ENCODE data around the gene ICE2.

Gene ICE2

GRCh38 chr15:60477164-60477563, 1.8 kb downstream of the ICE2 start:
- no peak for DNase-seq (ENCODE audit: extremely low spot score)
- TF ChIP-seq FOXA1 (IDR thresholded peaks at IDR 0.05) (no peak), HDGF (IDR thresholded peaks at IDR 0.05; ENCODE audit: borderline replicate concordance) (no peak), FOXK2 (IDR thresholded peaks at IDR 0.05) (no peak), ARNT (IDR thresholded peaks at IDR 0.05) (no peak), NFRKB (IDR thresholded peaks at IDR 0.05) (no peak), SP1 (IDR thresholded peaks at IDR 0.05) (no peak), TARDBP (IDR thresholded peaks at IDR 0.05) (no peak), ELF4 (IDR thresholded peaks at IDR 0.05) (no peak), L3MBTL2 (conservative IDR thresholded peaks at IDR 0.05) (no peak), LEF1 (IDR thresholded peaks at IDR 0.05; ENCODE audit: borderline replicate concordance) (no peak), FOXM1 (IDR thresholded peaks at IDR 0.05; ENCODE audit: borderline replicate concordance) (no peak), ZNF384 (IDR thresholded peaks at IDR 0.05) (no peak), CTBP1 (IDR thresholded peaks at IDR 0.05; ENCODE audit: borderline replicate concordance) (no peak), SUZ12 (IDR thresholded peaks at IDR 0.05) (no peak), BHLHE40 (IDR thresholded peaks at IDR 0.05; ENCODE audit: borderline replicate concordance) (no peak)
- TF ChIP-seq, protein P1, sequence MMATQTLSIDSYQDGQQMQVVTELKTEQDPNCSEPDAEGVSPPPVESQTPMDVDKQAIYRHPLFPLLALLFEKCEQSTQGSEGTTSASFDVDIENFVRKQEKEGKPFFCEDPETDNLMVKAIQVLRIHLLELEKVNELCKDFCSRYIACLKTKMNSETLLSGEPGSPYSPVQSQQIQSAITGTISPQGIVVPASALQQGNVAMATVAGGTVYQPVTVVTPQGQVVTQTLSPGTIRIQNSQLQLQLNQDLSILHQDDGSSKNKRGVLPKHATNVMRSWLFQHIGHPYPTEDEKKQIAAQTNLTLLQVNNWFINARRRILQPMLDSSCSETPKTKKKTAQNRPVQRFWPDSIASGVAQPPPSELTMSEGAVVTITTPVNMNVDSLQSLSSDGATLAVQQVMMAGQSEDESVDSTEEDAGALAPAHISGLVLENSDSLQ (IDR thresholded peaks at IDR 0.05), result no peak
- ChIA-PET CTCF (no interaction called here), POLR2A (no interaction called here)

DNA sequence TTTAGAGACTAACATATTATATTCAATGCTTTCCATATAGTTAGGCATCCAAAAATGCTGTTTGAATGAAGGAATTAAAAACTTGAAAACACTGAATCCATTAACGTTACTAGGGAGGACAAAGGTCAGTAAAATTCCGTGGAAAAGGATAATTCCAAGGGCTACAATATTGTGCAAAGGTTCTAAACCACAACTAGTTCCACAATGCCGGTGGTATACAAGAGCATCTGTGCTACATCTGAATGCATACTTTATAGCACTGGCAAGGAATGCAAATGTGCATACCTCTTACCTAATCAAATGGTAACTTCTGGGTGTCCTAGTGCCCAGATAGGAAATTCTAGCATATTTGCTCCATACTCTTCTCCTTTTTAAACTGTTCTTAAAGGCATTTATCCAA, 2.2 kb downstream of the ICE2 start:
- DNase-seq (ENCODE audit: extremely low spot score), result no peak
- CTCF ChIA-PET, result no interaction called here
- TF ChIP-seq HDGF (IDR thresholded peaks at IDR 0.05; ENCODE audit: borderline replicate concordance), result no peak
- TF ChIP-seq SUZ12 (IDR thresholded peaks at IDR 0.05), result no peak
- TF ChIP-seq FOXA1 (IDR thresholded peaks at IDR 0.05), result no peak
- no peak for TF ChIP-seq L3MBTL2 (conservative IDR thresholded peaks at IDR 0.05)
- TF ChIP-seq TARDBP (IDR thresholded peaks at IDR 0.05), result no peak
- TF ChIP-seq LEF1 (IDR thresholded peaks at IDR 0.05; ENCODE audit: borderline replicate concordance), result no peak
- no peak for TF ChIP-seq ELF4 (IDR thresholded peaks at IDR 0.05)
- no peak for TF ChIP-seq ZNF384 (IDR thresholded peaks at IDR 0.05)
- no peak for TF ChIP-seq FOXK2 (IDR thresholded peaks at IDR 0.05)
- no peak for TF ChIP-seq BHLHE40 (IDR thresholded peaks at IDR 0.05; ENCODE audit: borderline replicate concordance)
- no peak for TF ChIP-seq CTBP1 (IDR thresholded peaks at IDR 0.05; ENCODE audit: borderline replicate concordance)
- no peak for TF ChIP-seq SP1 (IDR thresholded peaks at IDR 0.05)
- TF ChIP-seq, protein P1 (IDR thresholded peaks at IDR 0.05), result no peak
- POLR2A ChIA-PET, result no interaction called here

- CTCF ChIA-PET, result no interaction called here
- POLR2A ChIA-PET, result no interaction called here
- no peak for DNase-seq (ENCODE audit: extremely low spot score)
- TF ChIP-seq, protein P1 (IDR thresholded peaks at IDR 0.05), result no peak
- no peak for TF ChIP-seq ARNT (IDR thresholded peaks at IDR 0.05)
Observed at GRCh38 chr15:60473135-60473534, 5.8 kb downstream of the ICE2 start.

- ChIA-PET CTCF (no interaction called here), POLR2A (no interaction called here)
- DNase-seq (ENCODE audit: extremely low spot score), result no peak
- TF ChIP-seq ZNF384 (IDR thresholded peaks at IDR 0.05) (no peak), ARNT (IDR thresholded peaks at IDR 0.05) (no peak), ELF4 (IDR thresholded peaks at IDR 0.05) (no peak), SUZ12 (IDR thresholded peaks at IDR 0.05) (no peak), FOXA1 (IDR thresholded peaks at IDR 0.05) (no peak), FOXK2 (IDR thresholded peaks at IDR 0.05) (no peak), FOXM1 (IDR thresholded peaks at IDR 0.05; ENCODE audit: borderline replicate concordance) (no peak), CTBP1 (IDR thresholded peaks at IDR 0.05; ENCODE audit: borderline replicate concordance) (no peak), TARDBP (IDR thresholded peaks at IDR 0.05) (no peak)
- TF ChIP-seq, protein P1 (IDR thresholded peaks at IDR 0.05), result no peak
Observed at GRCh38 chr15:60471314-60471713, 7.6 kb downstream of the ICE2 start.

DNA sequence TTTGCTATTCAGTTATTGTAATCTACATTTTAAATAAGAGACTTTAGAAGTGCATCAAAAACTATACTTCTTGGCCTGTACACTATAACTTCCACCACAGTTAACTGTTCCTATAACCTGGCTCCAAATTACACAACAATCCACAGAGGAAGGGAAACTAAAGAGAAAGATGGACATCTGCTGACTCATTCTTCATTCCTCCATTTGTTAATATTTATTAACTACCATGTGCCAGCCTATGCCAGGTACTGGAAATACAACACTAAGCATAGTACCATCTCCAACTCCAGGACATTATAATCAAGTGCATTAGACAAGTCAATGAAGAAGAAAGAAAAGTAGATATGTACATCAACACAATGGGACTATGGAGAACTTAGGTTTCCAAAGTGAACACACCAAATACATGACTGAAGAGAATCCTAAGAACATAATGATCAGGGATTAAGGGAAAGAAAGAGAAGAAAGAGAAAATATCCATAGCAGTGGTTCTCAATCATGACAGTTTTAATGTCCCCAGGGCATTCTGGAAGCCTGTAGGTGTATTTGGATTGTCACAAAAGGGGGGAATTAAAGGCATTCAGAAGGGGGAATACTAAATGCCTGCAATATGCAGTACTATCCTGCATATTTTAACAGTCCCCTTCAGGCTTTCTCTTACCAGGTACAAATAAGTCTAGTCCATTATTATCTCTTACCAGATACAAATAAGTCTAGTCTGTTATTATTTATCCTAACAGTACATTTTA, 8.9 kb downstream of the ICE2 start:
- TF ChIP-seq SUZ12 (IDR thresholded peaks at IDR 0.05) (no peak), NFRKB (IDR thresholded peaks at IDR 0.05) (no peak), FOXK2 (IDR thresholded peaks at IDR 0.05) (no peak), LEF1 (IDR thresholded peaks at IDR 0.05; ENCODE audit: borderline replicate concordance) (no peak), ELF4 (IDR thresholded peaks at IDR 0.05) (no peak), ARNT (IDR thresholded peaks at IDR 0.05) (no peak), FOXM1 (IDR thresholded peaks at IDR 0.05; ENCODE audit: borderline replicate concordance) (no peak), TARDBP (IDR thresholded peaks at IDR 0.05) (no peak), CTBP1 (IDR thresholded peaks at IDR 0.05; ENCODE audit: borderline replicate concordance) (no peak), FOXA1 (IDR thresholded peaks at IDR 0.05) (no peak), L3MBTL2 (conservative IDR thresholded peaks at IDR 0.05) (no peak), SP1 (IDR thresholded peaks at IDR 0.05) (no peak), HDGF (IDR thresholded peaks at IDR 0.05; ENCODE audit: borderline replicate concordance) (no peak), BHLHE40 (IDR thresholded peaks at IDR 0.05; ENCODE audit: borderline replicate concordance) (no peak), ZNF384 (IDR thresholded peaks at IDR 0.05) (no peak)
- TF ChIP-seq, protein P1 (IDR thresholded peaks at IDR 0.05), result no peak
- DNase-seq (ENCODE audit: extremely low spot score), result no peak
- POLR2A ChIA-PET, result no interaction called here
- CTCF ChIA-PET, result no interaction called here

Data from HEK293T (cell line).